HG03280 (cell line): ENCODE data around the gene ANG.
"Not testable (repeated sequence)": the region's sequence is repeated elsewhere in the genome, so short reads cannot be mapped to it uniquely, and the experiment has no call there.

ENCODE experiments used
- ATAC-seq: cut with Tn5 transposase; IDR thresholded peaks from one replicate; pipeline ENCODE4 v1.9.1; 2021; ENCODE audit warnings: mild to moderate bottlenecking, moderate library complexity; ENCODE audit not compliant: unreplicated experiment

ANG gene

DNA sequence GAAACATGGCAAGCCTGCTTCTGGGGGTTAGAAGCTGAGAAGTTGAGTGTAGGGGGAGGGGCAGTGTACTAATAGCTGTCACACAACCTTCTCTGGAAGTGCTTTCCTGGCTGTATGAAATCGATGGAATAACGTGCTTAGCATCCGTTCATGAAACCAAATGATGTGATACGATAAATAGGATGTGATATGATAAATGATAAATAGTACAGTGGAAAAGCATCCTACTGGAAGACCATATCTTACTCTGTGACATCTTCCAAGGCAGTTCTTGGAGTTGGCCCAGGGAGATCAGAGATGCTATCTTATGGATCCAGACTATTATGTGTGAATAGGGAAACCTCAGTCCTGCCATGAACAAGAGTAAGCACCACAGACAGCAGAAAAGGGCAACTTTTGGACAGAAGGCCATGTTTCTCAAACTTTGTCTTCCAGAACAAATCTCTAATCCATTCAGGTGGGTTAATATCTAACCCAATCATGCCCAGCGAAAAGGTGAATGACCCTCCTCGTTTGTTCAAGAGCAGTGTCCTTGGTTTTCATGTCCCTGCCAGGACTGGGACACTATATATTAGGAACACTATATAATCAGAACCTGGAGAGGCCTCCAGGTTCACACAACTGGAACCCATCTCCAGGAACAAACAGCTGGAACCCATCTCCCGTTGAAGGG is at the start of gene ANG:
Gene ANG, plus strand, starts transcription at position 598 of the 673 bp plus-strand sequence. CDS start 4,801 bp downstream, outside the sequence.
- ATAC-seq = no peak

DNA sequence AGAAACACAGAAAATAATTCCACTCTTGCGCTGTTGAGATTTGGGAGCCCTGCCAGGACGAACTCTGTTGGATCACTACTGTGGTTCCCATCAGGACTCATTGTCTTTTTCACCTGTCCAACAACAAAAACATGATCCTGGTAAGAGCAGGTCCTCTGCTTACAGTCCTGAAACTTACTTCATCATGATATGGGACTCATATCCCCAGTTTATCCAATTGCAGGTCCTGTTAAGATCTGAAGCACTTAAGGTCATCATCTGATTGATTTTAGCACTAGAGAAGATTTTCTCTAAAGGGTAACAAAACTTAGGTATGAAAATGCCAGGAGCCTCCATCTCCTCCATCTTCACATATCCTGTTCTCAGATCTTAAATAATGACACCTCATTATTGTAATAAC is 47.0 kb upstream of the ANG start, which contains the start of gene OR6S1:
Gene OR6S1, minus strand, starts transcription at position 101 of the 400 bp plus-strand sequence. Its CDS starts 0 bp downstream, at position 101.
- ATAC-seq = no peak

DNA sequence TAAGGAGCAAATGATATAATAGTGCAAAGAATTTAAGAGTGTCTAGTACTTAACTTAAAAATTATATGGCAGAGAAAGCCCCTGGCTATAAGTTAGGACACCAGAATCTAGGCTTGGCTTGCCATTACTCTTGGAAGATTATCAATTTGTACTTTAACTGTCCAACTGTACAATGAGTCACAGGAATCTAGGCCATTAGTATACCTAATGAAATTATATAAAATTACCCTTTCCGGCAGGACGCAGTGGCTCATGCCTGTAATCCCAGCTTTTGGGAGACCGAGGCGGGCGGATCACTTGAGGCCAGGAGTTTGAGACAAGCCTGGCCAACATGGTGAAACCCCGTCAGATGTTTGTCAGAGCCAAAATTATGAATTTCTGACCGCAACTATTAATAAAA is 46.4 kb upstream of the ANG start:
- no peak for ATAC-seq

DNA sequence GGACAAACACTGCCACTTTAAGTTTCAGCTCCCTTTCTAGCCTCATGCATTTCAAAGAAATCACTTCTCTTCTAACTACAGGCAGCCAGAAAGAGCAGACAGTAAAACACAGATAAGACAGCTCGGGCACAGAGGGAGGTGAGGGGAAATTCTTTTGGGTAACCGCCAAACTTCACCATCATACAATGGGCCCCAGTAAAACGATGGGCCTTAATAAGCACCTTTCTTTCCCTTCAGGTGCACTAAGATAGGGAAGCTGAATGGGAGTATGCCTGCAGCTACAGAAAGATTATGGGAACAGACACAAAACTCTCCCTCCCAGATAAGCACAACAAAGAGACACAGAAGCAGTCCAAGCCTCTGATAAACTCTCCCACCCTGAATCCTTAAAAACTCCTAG is 45.8 kb upstream of the ANG start:
- not testable (repeated sequence) for ATAC-seq

DNA sequence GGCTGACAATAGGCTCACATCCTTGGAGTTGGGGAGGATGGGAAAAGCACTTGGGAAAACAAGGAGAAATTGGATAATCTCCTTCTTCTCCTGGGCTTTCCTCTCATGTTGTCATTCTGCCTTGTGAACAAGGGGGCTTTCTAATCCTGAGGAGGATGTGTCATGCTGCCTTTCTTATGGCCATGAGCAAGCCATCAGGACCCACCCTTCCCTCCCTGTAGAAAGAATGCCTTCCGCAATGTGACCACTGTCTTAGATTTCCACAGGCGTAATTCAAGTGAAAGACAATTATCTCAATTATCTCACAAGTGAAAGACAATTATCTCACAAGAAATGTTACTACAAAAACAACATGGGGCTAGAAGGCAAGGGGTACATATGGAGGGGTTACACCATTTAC is 44.0 kb upstream of the ANG start:
- no peak for ATAC-seq

DNA sequence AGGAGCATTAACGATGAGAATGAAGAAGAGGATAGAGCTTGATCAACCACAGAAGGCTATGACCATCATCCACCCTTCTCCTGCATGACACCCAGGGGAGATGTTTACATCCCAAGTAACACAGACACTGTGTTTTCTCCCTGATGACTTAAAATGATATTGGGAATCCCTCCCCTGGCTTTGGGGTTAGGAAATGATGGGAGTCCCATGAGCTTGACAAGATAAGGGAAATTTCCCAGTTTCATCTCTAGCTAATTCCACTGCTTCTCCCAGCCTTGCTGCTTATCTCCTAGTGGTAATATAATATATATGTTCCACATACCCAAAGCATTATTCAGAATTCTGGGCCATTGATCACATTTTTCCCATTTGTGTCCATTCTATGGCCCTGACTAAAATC is 43.1 kb upstream of the ANG start:
- no peak for ATAC-seq

DNA sequence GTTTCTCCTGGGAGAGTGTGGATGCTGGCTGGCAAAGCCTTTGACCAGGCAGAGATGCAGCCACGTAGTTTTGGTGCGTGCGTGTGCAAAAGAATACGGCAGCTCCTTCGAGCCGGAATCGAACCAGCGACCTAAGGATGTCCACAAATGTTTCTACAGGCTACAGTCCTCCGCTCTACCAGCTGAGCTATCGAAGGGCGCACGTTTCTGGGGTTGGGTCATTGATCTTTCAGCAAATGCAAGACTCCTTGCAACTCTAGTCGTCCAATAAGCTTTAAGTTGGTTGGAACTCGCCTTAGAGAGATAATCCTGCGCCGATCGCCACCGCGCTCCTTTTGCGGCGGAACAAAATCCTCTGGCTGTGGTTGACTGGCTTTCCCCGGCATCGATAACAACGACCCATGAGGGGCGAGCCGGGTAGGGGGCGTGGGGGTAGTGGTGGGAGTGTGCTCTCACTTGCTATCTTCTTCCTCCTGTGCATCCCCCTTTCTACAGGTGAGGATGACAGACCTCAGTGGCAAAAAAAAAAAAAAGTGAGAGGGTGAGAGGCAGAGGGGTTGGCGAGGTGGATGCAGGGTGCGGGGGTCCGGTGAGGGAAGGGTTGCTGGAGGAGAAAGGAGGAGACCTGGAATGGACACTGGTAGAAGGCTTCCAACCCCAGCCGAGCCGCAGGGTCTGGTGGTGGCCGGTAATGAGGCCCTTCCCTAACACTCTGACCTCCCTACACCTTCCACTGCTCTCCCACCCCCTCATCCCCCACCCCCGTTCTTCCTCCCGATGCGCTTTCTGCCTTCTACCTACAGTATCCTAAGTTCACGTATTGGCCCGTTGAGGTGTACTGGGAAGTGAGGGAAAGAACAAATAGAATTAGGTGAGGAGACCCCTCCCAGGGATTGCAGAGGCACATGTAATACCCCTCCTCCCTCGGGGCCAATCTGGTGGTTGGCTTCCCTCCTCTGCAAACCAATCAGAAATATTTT is 35.3 kb upstream of the ANG start:
- no peak for ATAC-seq

DNA sequence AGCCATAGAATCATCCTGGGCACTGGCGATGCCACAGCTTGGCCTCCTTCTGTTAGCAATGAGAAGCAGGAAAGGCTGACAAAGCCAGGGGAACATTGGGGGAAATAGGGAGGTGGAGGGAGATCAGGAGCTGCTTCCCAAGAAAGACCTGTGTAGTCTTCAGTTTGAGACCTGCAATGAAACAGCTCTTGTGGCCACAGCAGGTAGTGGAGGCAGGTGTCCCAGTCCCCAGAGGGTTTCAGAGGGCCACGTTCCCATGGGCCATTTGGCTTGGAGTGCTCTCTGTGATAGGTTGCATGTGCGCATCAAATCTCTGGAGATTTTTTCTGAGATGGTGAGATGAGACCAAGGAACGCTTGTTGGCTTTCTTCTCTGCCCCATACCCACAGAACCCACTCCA is 32.7 kb upstream of the ANG start:
- ATAC-seq = no peak

DNA sequence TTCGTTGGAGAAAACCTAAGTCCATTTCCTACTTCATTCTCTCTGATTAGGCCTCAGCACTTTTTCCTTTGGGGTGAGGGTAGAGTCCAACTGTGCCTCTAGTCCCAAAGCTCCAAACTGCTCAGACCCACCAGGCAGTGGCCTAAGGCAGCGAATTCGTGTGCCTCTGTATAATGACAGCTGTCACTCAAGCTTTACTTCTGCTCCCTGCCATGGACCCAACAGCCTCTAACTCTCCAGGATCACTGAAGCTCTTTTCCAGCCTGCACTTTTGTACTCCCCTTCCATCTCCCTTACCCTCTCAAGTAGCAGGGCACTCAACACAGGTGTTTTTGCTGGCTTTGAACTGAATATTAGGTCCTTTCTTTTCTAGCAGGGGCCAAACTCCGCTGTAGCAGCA is 32.3 kb upstream of the ANG start:
- no peak for ATAC-seq

DNA sequence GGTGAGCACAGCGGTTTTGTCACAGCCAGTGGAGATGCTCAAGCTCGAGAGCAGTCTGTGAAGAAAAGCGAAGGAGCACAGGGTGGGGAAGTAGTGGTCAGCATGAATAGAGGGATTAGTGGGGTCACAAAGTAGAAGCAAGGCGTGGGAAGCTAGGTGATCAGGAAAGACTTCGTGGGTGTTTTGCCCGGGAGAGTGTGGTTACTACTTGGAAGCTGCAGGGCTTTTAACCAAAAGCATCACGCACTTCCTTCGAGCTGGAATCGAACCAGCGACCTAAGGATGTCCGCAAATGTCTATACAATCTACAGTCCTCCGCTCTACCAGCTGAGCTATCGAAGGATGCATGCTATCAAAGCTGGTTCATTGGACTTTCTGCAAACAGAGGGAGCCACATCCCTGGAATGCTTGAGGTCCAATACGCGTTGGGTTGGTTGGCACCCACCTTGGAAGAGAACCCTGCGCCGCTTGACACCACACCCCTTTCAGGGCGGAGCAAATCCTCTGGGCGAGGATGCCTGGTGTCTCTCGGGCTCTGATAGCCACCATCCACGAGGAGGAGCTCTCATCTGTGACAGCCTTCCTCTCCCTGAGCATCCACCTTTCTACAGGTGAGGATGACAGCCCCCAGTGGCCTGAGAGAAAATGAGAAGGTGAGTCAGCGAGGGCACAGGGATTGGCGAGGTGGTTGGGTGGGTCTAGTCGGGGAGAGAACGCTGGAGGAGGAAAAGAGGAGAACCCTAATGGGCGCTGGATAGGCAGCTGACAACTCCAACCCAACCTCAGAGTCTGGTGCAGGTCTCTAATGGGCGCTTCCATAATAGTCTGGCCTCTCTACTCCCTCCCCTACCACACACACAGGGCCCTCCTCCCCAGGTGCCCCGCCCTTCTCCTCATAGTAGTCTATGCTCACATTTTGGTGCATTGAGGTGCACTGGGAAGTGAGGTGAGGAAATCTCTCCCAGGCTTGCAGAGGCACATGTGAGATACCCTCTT is 31.1 kb upstream of the ANG start:
- ATAC-seq = no peak

DNA sequence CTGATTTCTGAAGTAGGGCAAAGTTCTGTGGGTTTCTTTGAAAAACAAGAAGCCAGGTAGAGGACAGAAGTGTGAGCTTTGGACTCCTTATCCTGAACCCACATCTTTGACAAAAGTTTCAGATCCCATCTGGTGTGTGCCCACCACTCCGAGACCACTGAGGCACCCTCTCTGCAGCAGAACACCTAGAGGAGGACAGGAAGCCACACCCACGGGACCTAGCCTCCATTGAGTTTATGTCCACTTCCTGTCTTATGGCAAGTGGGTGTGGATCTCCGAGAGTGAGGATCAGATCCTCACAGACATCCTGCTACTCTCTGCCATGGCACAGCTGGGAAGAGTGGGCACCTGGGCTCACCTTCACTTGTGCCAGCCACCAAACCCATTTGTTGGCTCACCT is 30.3 kb upstream of the ANG start:
- no peak for ATAC-seq

DNA sequence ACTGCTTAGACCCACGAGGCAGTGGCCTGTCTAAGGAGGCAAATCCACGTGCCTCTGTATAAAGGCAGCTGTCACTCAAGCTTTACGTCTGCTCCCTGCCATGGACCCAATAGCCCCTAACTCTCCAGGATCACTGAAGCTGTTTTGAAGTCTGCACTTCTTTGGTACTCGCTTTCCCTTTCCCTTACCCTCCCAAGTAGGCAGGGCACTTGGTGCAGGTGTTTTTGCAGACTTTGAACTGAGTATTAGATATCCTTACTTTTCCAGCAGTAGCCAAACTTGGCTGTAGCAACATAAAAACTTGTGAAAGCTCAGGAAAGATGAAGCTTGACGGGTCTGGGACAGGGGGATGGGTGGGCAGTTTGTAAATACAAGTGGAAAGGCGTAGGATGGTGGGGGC is 29.2 kb upstream of the ANG start:
- ATAC-seq = no peak

DNA sequence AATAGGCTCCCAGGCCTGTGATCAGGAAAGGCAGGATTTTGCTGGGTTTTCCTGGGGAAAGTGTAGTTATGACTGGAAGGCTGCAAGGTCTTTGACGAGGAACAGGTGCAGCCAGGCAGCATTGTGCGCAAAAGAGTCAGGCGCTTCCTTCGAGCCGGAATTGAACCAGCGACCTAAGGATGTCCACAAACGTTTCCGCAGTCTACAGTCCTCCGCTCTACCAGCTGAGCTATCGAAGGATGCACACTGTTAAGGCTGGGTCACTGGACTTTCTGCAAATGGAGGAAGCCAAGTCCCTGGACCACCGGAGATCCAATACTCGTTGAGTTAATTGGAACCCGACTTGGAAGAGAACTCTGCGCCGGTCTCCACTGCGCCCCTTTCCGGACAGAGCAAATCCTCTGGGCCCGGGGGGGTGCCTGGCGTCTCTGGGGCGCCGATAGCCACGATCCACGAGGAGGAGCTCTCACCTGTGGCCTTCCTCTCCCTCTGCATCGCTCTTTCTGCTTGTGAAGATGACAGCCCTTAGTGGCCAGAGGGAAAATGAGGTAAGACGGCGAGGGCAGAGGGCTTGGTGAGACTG is 28.7 kb upstream of the ANG start:
- ATAC-seq = no peak

DNA sequence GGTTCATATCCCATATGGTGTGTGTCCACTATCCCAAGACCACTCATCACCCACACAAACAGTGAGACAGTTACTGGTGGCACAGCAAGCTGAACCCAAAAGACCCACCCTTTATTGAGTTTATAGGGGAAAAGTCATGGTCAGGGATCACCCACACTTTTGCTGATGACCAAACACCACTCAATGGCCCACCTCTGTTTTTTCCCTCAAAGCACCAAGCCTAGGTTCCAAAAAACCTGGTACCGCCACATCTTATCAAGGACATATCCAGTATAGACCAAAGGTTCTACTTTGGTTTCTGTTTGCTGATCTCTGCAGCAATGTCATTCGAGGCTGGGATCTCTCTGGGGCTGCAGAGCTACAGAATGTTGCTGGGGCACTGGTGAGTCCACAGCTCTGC is 27.4 kb upstream of the ANG start:
- ATAC-seq = no peak

DNA sequence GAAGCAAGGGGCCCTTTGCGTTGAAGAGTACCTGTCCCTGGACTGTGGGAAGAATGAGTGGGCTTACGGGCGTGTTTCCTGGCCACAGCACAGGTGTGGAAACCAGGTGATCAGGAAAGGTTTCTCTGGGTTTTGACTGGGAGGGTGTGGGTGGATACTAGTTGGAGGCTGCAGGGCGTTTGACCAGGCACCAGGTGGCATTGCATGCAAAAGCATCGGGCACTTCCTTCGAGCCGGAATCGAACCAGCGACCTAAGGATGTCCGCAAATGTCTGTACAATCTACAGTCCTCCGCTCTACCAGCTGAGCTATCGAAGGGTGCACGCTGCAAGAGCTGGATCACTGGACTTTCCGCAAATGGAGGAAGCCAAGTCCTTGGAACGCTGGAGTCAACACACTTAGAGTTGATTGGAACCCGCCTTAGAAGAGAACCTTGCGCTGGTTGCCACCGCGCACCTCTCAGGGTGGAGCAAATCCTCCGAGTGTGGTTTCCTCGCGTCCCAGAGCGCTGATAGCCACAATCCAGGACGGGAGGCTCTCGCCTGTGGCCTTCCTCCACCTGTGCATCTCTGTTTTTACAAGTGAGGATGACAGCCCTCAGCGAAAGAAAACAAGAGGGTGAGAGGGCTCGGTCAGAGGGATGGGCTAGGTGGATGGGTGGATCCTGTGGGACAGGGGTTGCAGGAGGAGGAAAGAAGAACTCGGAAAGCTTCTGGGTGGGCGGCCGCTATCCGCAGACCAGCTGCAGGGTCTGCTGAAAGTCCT is 25.4 kb upstream of the ANG start:
- ATAC-seq = peak; percentile 39

DNA sequence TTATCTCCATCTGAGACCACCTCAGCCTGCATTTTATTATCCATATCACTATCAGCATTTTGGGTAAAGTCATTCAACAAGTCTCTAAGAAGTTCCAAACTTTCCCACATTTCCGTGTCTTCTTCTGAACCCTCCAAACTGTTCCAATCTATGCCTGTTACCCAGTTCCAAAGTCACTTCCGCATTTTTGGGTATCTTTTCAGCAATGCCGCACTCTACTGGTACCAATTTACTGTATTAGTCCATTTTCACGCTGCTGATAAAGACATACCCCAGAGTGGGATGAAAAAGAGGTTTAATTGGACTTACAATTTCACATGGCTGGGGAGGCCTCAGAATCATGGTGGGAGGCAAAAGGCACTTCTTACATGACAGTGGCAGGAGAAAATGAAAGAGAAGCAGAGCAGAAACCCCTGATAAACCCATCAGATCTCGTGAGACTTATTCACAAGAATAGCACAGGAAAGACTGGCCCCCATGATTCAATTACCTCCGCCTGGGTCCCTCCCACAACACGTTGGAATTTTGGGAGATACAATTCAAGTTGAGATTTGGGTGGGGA is 22.1 kb upstream of the ANG start:
- not testable (repeated sequence) for ATAC-seq

DNA sequence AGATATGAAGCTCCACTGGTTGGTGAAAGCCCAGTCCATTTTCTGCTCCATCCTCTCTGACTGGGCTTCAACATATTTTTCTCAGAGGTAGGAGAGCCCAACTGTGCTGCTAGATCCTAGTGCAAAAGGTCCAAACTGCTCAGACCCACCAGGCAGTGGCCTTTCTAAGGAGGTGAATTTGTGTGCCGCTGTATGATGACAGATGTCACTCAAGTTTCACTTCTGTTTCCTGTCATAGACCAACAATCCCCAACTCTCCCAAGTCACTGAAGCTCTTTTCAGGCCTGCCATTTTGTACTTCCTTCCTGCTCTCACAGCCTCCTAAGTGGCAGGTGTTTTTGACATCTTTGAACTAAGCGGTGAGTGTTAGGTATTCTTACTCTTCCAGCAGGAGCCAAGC is 20.6 kb upstream of the ANG start:
- ATAC-seq = peak; percentile 61

DNA sequence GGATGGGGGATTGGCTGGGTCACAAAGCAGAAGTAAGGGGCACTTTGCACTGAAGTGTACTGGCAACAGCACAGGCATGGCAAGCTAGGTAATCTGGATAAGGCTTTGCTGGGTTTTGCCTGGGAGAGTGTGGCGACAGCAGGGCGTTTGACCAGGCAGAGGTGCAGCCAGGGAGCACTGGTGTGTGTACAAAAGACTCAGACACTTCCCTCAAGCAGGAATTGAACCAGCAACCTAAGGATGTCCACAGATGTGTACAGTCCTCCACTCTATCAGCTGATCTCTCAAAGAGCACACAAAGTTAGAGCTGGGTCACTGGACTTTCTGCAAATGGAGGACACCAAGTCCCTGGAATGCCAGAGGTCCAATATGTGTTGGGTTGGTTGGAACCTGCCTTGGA is 19.6 kb upstream of the ANG start:
- ATAC-seq = no peak

DNA sequence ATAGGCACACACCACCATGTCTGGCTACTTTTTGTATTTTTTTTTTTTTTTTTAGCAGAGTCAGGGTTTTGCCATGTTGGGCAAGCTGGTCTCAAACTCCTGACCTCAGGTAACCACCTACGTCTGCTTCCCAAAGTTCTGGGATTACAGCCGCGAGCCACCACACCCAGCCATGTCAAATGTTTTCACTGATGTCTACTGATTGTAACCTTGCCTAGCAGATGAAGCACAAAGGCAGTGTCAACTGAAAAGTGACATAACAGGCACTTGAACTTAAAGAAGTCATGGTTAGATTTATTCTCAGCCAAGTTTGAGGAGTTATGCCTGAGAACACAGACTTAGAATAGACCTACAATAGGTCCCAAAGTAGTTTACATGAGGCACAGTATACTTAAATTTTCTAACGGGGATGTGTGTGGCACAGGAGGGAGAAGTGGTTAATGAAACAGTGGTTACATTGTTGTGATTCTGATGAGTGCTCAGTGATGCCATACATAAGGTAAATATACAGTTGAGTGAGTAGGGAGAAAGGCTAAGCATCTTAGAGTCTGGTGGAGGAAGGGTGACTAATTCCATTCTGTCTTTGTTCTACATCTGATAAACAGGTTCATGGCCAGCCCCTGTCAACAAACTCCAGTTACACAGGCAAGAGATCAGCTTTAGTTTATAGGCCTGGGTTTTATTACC is 16.8 kb upstream of the ANG start:
- ATAC-seq = no peak
